Calu3 (cell line): ENCODE data around the gene PREX1. TPM values are rescaled to one million over a fixed set of nuclear protein-coding genes. Genes with fewer than 3 reads are reported as not detected.

Experiments used
- BruUV-seq: library from RNA; stranded (reverse); fragments of 400-500 nt; replicated peaks from 2 replicates; lab custom pipeline; 2021; lab: Mats Ljungman, UMichigan
- CTCF ChIA-PET: fragments of 300-600 bp; sonication (Branson Sonifier 250); formaldehyde crosslinking; loops from one replicate; lab custom pipeline; 2022; ENCODE audit warnings: antibody characterized with exemption; lab: Charles Lee
- DNase-seq: peaks from one replicate; pipeline ENCODE4 v3.0.0; 2022
- H3K27ac Mint-ChIP-seq: one replicate; pipeline ENCODE4 v1.8.0; 2022; ENCODE audit warnings: mixed read lengths; ENCODE audit not compliant: unreplicated experiment
- H3K27me3 Mint-ChIP-seq: one replicate; pipeline ENCODE4 v1.8.0; 2022; ENCODE audit warnings: mixed read lengths; ENCODE audit not compliant: unreplicated experiment
- H3K36me3 Mint-ChIP-seq: one replicate; pipeline ENCODE4 v1.8.0; 2022; ENCODE audit warnings: mild to moderate bottlenecking, moderate library complexity, mixed read lengths; ENCODE audit not compliant: insufficient read depth, unreplicated experiment
- H3K4me1 Mint-ChIP-seq: one replicate; pipeline ENCODE4 v1.8.0; 2022; ENCODE audit warnings: mild to moderate bottlenecking, low read depth, mixed read lengths; ENCODE audit not compliant: unreplicated experiment
- H3K4me3 Mint-ChIP-seq: one replicate; pipeline ENCODE4 v1.8.0; 2022; ENCODE audit warnings: mild to moderate bottlenecking, low read depth, moderate library complexity, mixed read lengths; ENCODE audit not compliant: unreplicated experiment
- H3K9me3 Mint-ChIP-seq: one replicate; pipeline ENCODE4 v1.8.0; 2022; ENCODE audit warnings: low read depth, mixed read lengths; ENCODE audit not compliant: unreplicated experiment
- CTCF ChIP-seq: fragments of 200-600 bp; IDR thresholded peaks from one replicate; pipeline ENCODE4 v1.8.0; 2022; ENCODE audit warnings: antibody characterized with exemption; ENCODE audit not compliant: unreplicated experiment
- intact Hi-C: fragments of 100-400 bp; cut with micrococcal nuclease; formaldehyde crosslinking; loops from one replicate; pipeline ENCODE4 v1.10.0; 2022; ENCODE audit not compliant: unreplicated experiment
- total RNA-seq: library from RNA; stranded (reverse); gene quantifications from 2 replicates; pipeline ENCODE4 v1.2.3, GENCODE V29; 2022

Gene PREX1
- total RNA-seq, 1 experiment from 2014 or later, result 0.31 TPM

- H3K27me3 Mint-ChIP-seq, result peaks cover 93% of the 10 kb centered on the region
- no peak for TF ChIP-seq CTCF
- peaks cover 4% of the 10 kb centered on the region for H3K9me3 Mint-ChIP-seq
- H3K36me3 Mint-ChIP-seq, result no peaks in the 10 kb centered on the region
- intact Hi-C loops, result no loop called here
- H3K4me3 Mint-ChIP-seq, result no peak overlapping the region
- peaks cover 7% of the 10 kb centered on the region for H3K4me1 Mint-ChIP-seq
- CTCF ChIA-PET, result interaction anchor here (1.8 kb wide), 1 partner anchor 115 kb away, joined by 8 read pairs; no protein-coding TSS in a partner anchor
- BruUV-seq, result no TSS peak
- H3K27ac Mint-ChIP-seq, result no peak overlapping the region
- DNase-seq, result no peak
These were observed 55.4 kb downstream of the PREX1 start for GRCh38 chr20:48772183-48772976.

GRCh38 chr20:48771542-48771941, 56.3 kb downstream of the PREX1 start:
- no peaks in the 10 kb centered on the region for H3K36me3 Mint-ChIP-seq
- CTCF ChIA-PET, result no interaction called here
- peaks cover 7% of the 10 kb centered on the region for H3K4me1 Mint-ChIP-seq
- no peak for DNase-seq
- H3K27me3 Mint-ChIP-seq, result peaks cover 97% of the 10 kb centered on the region
- TF ChIP-seq CTCF, result no peak
- H3K4me3 Mint-ChIP-seq, result no peak overlapping the region
- intact Hi-C loops, result no loop called here
- H3K9me3 Mint-ChIP-seq, result peaks cover 4% of the 10 kb centered on the region
- H3K27ac Mint-ChIP-seq, result no peak overlapping the region
- no TSS peak for BruUV-seq

GRCh38 chr20:48770700-48771442, 56.9 kb downstream of the PREX1 start:
- peaks cover 7% of the 10 kb centered on the region for H3K4me1 Mint-ChIP-seq
- no peak overlapping the region for H3K4me3 Mint-ChIP-seq
- peaks cover 99% of the 10 kb centered on the region for H3K27me3 Mint-ChIP-seq
- peaks cover 4% of the 10 kb centered on the region for H3K9me3 Mint-ChIP-seq
- H3K36me3 Mint-ChIP-seq, result no peaks in the 10 kb centered on the region
- no TSS peak for BruUV-seq
- TF ChIP-seq CTCF, result no peak
- intact Hi-C loops, result no loop called here
- CTCF ChIA-PET, result no interaction called here
- no peak overlapping the region for H3K27ac Mint-ChIP-seq
- DNase-seq, result no peak

- Mint-ChIP-seq H3K27ac (no peak overlapping the region), H3K4me1 (peaks cover 7% of the 10 kb centered on the region), H3K9me3 (no peaks in the 10 kb centered on the region), H3K36me3 (no peaks in the 10 kb centered on the region), H3K27me3 (peaks cover 95% of the 10 kb centered on the region), H3K4me3 (no peak overlapping the region)
- CTCF ChIA-PET, result interaction anchor here (0.7 kb wide), 1 partner anchor 153 kb away, joined by 3 read pairs; no protein-coding TSS in a partner anchor
- no TSS peak for BruUV-seq
- no peak for TF ChIP-seq CTCF
- peak; percentile 27 for DNase-seq
- intact Hi-C loops, result no loop called here
These were observed 58.5 kb downstream of the PREX1 start for GRCh38 chr20:48769069-48769983.
